Fibroblast of mammary gland (primary cell): ENCODE data around the gene ANK3.

ENCODE experiments used
- DNase-seq: peaks from one replicate; pipeline ENCODE4 v3.0.0-alpha.2; 2010; ENCODE audit warnings: low read depth
- H3K4me3 ChIP-seq: 2 replicates; pipeline ENCODE4 v1.5.1; 2011; ENCODE audit warnings: low read depth, mild to moderate bottlenecking, low read length, moderate library complexity; ENCODE audit not compliant: control insufficient read depth
- CTCF ChIP-seq: conservative IDR thresholded peaks from 2 replicates; pipeline ENCODE4 v1.5.1; 2011; ENCODE audit warnings: low read depth, low read length, inconsistent platforms; ENCODE audit not compliant: control insufficient read depth, insufficient read depth

Gene ANK3

GRCh38 chr10:60376221-60377041 lies 13.2 kb downstream of the ANK3 start:
- H3K4me3 ChIP-seq = no peak overlapping the region
- no peak for DNase-seq
- no peak for TF ChIP-seq CTCF

DNA sequence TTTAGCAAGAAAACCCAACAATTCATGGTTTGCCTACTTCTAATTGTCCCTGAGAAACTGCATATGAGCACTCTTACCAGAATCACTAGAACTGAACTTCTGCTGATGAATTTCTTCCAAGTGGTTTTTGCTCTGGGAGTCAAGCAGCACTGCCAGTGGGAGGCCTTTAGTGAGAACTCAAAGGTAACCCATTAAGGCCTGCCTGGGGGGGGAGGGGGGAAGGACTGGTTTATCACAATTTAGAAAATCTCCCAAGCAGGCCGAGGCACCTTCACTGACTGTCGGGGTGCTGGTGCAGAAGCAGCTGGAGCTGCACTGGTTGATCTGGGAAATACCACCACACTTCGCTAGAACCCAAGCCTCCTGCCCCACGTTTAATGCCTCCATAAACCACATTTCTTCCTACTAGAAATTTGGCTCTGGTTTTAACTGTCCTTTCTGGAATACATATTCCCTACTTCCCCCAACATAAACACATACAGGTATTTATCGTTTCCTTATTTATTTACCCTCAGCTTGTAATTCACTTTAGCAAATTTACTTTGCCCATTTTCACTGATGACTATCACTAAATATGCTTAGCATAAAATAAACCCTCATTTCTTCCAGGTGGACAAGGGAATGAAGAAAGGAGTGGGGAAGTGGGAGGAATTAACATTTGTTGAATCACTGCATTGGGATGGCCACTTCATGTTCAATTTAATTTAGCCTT lies 14.2 kb downstream of the ANK3 start:
- no peak for TF ChIP-seq CTCF
- DNase-seq = no peak
- no peak overlapping the region for H3K4me3 ChIP-seq

DNA sequence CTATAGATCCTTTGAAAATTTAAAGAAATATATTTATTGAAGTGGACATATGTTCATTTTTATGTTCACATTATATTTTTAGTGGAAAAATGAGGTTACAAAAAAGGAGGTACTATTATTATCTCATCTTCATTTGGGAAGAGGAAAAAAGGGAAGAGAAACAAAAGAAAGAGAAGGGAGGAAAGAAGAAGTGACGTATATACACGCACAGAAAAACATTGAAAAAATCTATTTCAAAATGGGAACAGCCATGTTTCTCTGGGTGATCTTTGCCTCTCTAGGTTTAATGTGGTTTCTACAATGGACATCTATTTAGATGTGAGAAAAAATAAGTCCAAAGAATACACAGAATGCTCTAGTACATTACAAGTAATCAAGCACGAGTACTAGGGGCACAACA lies 14.8 kb downstream of the ANK3 start:
- DNase-seq = no peak
- no peak for TF ChIP-seq CTCF
- no peak overlapping the region for H3K4me3 ChIP-seq

DNA sequence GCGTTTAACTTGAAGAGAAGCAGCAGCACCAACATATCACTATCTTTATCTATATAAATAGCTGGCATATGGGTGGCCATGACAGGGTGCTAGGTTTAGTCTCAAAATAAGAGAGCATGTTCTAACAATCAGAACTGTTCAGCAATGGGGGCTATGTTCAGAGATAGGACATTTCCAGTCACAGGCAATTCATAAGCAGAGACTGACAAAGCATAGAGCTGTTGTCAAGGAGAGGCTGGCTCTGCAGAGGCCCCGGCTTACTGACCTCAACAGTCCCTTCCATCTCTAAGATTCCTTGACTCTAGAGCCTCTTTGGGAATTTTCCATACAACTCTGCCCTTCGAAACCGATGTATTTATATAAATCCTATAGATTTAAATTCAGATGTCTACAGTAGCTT lies 17.2 kb downstream of the ANK3 start:
- no peak for TF ChIP-seq CTCF
- no peak for DNase-seq
- H3K4me3 ChIP-seq = no peak overlapping the region

DNA sequence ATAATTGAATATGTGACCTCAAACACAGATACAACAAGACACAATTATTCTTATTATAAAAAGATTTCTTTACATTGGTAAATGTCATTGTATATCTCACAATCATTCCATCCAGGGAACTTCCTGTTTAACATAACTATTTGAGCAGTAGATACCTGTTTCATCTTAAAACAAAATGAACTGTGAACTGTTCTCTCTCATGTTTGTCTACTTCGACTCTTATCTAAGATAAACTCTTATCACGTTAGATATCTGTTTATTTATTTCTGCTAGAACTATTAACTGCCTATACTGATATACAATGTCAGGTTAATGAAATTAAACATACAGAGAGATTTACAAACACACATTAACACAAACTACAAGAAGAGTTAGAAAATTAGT lies 20.1 kb downstream of the ANK3 start:
- no peak for TF ChIP-seq CTCF
- DNase-seq = no peak
- H3K4me3 ChIP-seq = no peak overlapping the region

DNA sequence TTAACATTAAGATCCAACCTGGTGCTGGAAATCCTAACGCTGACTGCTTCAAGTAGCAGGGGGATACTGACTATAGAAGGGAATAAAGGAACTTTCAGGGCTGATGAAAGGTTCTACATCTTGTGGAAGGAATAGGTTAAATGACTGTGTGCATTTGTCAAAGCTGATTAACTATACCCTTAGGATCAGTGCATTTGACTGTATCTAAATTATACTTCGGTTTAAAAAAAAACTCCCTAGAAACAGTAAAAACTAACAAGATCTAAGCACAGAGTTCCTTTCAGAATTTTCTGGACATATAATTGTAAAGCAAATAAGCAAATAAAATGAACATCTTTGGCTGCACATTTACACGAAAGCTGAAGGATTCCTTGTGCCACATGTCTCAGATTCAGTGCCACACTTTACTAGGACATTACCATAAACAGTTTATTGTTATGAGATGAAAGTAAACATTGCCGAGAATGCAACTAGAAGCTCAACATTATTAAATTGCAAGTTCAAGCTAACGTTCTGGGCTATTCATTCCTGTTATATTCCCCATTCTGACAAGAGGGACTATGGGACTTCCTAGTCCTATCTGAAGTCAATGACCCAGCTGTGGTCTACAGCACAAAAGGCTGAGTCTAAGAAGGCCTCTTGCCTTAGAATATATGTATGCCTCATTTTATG lies 20.7 kb downstream of the ANK3 start:
- DNase-seq = no peak
- H3K4me3 ChIP-seq = no peak overlapping the region
- no peak for TF ChIP-seq CTCF
